Measurements from ENCODE around the gene ZKSCAN1.

DNA sequence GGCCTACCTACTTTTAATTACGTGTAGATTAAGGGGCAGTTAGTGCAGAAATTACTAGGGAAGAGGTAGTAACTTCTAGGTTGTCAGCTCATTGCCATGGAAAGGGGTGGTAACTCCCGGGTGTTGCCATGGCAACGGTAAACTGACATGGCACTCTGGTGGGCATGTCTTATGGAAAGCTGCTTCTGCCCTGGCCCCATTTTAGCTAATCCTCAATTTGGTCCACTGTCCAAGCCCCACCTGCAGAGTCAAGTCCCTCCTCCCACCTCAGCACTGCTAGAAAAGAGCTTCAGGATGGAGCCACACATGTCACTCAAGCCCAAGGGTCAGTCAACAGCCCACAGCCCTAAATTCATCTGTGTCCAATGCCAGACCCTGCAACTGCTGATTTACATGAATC, 7.5 kb upstream of the ZKSCAN1 start:
- TF ChIP-seq, protein P1, sequence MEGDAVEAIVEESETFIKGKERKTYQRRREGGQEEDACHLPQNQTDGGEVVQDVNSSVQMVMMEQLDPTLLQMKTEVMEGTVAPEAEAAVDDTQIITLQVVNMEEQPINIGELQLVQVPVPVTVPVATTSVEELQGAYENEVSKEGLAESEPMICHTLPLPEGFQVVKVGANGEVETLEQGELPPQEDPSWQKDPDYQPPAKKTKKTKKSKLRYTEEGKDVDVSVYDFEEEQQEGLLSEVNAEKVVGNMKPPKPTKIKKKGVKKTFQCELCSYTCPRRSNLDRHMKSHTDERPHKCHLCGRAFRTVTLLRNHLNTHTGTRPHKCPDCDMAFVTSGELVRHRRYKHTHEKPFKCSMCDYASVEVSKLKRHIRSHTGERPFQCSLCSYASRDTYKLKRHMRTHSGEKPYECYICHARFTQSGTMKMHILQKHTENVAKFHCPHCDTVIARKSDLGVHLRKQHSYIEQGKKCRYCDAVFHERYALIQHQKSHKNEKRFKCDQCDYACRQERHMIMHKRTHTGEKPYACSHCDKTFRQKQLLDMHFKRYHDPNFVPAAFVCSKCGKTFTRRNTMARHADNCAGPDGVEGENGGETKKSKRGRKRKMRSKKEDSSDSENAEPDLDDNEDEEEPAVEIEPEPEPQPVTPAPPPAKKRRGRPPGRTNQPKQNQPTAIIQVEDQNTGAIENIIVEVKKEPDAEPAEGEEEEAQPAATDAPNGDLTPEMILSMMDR (IDR thresholded peaks at IDR 0.05; ENCODE audit: insufficient read depth, low read length) = no peak
- TF ChIP-seq POLR2AphosphoS5 (IDR thresholded peaks at IDR 0.05; ENCODE audit: low read depth) = no peak
- no peak for TF ChIP-seq SPI1 (IDR thresholded peaks at IDR 0.05; ENCODE audit: borderline replicate concordance, low read depth)
